Parathyroid adenoma (tissue), 2 donors: Measurements from ENCODE around the gene C12orf50.

Source experiments
- H2AFZ ChIP-seq: fragments of 300-600 bp; sonication (generic); one replicate; pipeline ENCODE4 v1.7.0; 2017; ENCODE audit warnings: antibody characterized with exemption, mild to moderate bottlenecking
- H3K27ac ChIP-seq: fragments of 300-600 bp; sonication (generic); one replicate; pipeline ENCODE4 v1.7.0; 2017
- H3K27me3 ChIP-seq: fragments of 300-600 bp; sonication (generic); one replicate; pipeline ENCODE4 v1.7.0; 2017; ENCODE audit warnings: low read length; ENCODE audit not compliant: control insufficient read depth, insufficient read depth
- H3K36me3 ChIP-seq: fragments of 300-600 bp; sonication (generic); one replicate; pipeline ENCODE4 v1.7.0; 2017; ENCODE audit warnings: low read length; ENCODE audit not compliant: control insufficient read depth, insufficient read depth
- H3K4me1 ChIP-seq: fragments of 300-600 bp; sonication (generic); one replicate; pipeline ENCODE4 v1.7.0; 2017; ENCODE audit warnings: control low read depth
- H3K4me2 ChIP-seq: fragments of 300-600 bp; sonication (generic); one replicate; pipeline ENCODE4 v1.7.0; 2017; ENCODE audit warnings: low read length
- H3K4me3 ChIP-seq: fragments of 300-600 bp; sonication (generic); one replicate; pipeline ENCODE4 v1.7.0; 2017; ENCODE audit warnings: low read depth, low read length
- H3K79me2 ChIP-seq: fragments of 300-600 bp; sonication (generic); one replicate; pipeline ENCODE4 v1.7.0; 2017; ENCODE audit warnings: control low read depth
- H3K9ac ChIP-seq: fragments of 300-600 bp; sonication (generic); one replicate; pipeline ENCODE4 v1.7.0; 2017; ENCODE audit warnings: mild to moderate bottlenecking
- H3K9me3 ChIP-seq: fragments of 300-600 bp; sonication (generic); one replicate; pipeline ENCODE4 v1.7.0; 2017; ENCODE audit warnings: low read length; ENCODE audit not compliant: control insufficient read depth
- TF ChIP-seq, protein P1 (sequence below): fragments of 300-600 bp; sonication (generic); IDR thresholded peaks from one replicate; pipeline ENCODE4 v1.7.0; 2017; ENCODE audit warnings: antibody characterized with exemption, mild to moderate bottlenecking
- donor health status: primary hyperparathyroidism.

Gene C12orf50

DNA sequence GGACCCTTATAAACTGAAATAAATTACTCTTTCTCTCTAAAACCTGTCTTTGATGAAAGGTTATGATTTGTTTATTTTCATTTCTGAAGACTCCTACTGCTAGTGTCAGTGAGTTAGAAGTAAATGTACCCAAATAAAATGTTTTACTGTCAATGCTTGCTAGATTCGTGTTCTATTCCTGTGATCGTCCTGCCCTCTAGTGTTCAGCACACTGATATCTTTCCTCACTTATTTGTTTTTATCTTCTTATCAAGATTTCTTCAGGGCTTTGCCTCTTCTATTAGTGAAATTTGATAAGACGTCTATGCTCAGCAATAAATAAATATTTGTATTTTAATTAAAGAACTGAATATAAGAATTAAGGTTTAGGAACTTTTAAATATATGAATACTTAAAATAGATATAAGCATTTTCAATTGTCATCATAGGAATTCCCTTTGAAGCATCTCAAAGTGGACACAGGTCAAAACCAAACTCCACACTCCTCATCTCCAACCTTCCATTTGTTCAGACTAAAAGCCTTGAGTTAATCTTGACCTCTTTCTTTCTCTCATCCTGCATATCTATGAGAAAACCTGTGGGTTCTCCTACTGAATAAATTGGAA, 75.8 kb downstream of the C12orf50 start:
- Histone ChIP-seq H3K36me3 (no peaks in the 10 kb centered on the region), H3K79me2 (no peaks in the 10 kb centered on the region), H3K4me2 (no peak overlapping the region), H3K9ac (no peak overlapping the region), H2AFZ (peak overlapping the region; percentile 18), H3K27me3 (no peaks in the 10 kb centered on the region), H3K4me1 (no peaks in the 10 kb centered on the region), H3K27ac (no peak overlapping the region), H3K9me3 (no peaks in the 10 kb centered on the region), H3K4me3 (no peak overlapping the region)
- TF ChIP-seq, protein P1, sequence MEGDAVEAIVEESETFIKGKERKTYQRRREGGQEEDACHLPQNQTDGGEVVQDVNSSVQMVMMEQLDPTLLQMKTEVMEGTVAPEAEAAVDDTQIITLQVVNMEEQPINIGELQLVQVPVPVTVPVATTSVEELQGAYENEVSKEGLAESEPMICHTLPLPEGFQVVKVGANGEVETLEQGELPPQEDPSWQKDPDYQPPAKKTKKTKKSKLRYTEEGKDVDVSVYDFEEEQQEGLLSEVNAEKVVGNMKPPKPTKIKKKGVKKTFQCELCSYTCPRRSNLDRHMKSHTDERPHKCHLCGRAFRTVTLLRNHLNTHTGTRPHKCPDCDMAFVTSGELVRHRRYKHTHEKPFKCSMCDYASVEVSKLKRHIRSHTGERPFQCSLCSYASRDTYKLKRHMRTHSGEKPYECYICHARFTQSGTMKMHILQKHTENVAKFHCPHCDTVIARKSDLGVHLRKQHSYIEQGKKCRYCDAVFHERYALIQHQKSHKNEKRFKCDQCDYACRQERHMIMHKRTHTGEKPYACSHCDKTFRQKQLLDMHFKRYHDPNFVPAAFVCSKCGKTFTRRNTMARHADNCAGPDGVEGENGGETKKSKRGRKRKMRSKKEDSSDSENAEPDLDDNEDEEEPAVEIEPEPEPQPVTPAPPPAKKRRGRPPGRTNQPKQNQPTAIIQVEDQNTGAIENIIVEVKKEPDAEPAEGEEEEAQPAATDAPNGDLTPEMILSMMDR, result peak; percentile 67

GRCh38 chr12:87952850-87953249, 76.4 kb downstream of the C12orf50 start:
- Histone ChIP-seq H3K27ac (no peak overlapping the region), H2AFZ (peak overlapping the region; percentile 18), H3K27me3 (no peaks in the 10 kb centered on the region), H3K4me1 (no peaks in the 10 kb centered on the region), H3K4me2 (no peak overlapping the region), H3K36me3 (no peaks in the 10 kb centered on the region), H3K4me3 (no peak overlapping the region), H3K9me3 (no peaks in the 10 kb centered on the region), H3K9ac (no peak overlapping the region), H3K79me2 (no peaks in the 10 kb centered on the region)
- TF ChIP-seq, protein P1, result no peak

- Histone ChIP-seq H2AFZ (no peak overlapping the region), H3K9ac (no peak overlapping the region), H3K4me2 (no peak overlapping the region), H3K27me3 (no peaks in the 10 kb centered on the region), H3K79me2 (no peaks in the 10 kb centered on the region), H3K4me1 (no peaks in the 10 kb centered on the region), H3K36me3 (no peaks in the 10 kb centered on the region), H3K9me3 (no peaks in the 10 kb centered on the region), H3K27ac (no peak overlapping the region), H3K4me3 (no peak overlapping the region)
- TF ChIP-seq, protein P1, result no peak
These were observed 77.0 kb downstream of the C12orf50 start for GRCh38 chr12:87952223-87952622.

DNA sequence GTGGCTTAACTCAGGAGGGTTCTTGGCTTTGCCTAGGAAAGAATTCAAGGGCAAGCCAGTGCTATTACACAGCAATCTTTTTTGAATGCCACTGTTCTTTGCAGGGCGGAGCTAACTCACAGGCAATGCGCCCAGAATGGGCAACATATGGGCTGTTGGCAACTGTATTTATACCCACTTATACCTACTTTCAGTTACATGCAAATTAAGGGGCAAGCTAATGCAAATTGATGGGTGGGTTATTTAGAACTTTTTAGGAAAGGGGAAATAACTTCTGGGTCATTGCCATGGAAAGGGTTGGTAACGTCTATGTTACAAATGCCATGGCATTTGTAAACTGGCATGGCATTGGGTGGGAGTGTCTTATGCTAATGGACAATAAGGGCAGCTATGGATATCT, 85.4 kb downstream of the C12orf50 start:
- no peaks in the 10 kb centered on the region for H3K79me2 ChIP-seq
- no peaks in the 10 kb centered on the region for H3K36me3 ChIP-seq
- TF ChIP-seq, protein P1, result no peak

DNA sequence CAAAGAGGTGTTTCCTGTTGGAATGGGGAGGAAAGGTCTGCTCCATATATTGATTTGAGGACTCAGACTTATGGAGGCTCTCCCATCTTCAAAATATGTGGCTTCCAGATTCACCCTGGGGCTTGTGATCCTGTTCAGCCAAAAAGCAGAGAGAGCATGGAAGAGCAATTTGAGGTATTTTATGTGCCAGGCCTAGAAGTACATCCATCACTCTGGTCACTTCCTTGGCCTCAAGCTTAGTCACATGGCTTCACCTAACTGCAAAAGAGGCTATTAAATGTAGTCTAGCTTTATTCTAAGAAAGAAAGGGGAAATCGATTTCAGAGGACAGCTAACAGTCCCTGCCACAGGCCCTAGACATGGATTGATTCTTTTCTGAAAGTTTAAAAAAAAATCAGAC, 86.2 kb downstream of the C12orf50 start:
- Histone ChIP-seq H3K4me3 (no peak overlapping the region), H2AFZ (no peak overlapping the region), H3K27me3 (no peaks in the 10 kb centered on the region), H3K36me3 (no peaks in the 10 kb centered on the region), H3K27ac (no peak overlapping the region), H3K4me2 (no peak overlapping the region), H3K9me3 (no peaks in the 10 kb centered on the region), H3K9ac (no peak overlapping the region), H3K79me2 (no peaks in the 10 kb centered on the region), H3K4me1 (no peaks in the 10 kb centered on the region)
- TF ChIP-seq, protein P1, result no peak

More for the DNA sequence above, 85.4 kb downstream of the C12orf50 start:
- no peaks in the 10 kb centered on the region for H3K27me3 ChIP-seq
- H3K9ac ChIP-seq, result no peak overlapping the region
- H3K4me3 ChIP-seq, result no peak overlapping the region
- no peaks in the 10 kb centered on the region for H3K9me3 ChIP-seq
- H3K27ac ChIP-seq, result no peak overlapping the region
- H2AFZ ChIP-seq, result no peak overlapping the region
- H3K4me2 ChIP-seq, result no peak overlapping the region
- H3K4me1 ChIP-seq, result no peaks in the 10 kb centered on the region
